ENCODE results near the gene PODN.

Gene PODN

GRCh38 chr1:53076165-53076564 lies 14.2 kb downstream of the PODN start:
- no peak overlapping the region for H2BK15ac ChIP-seq (ENCODE audit: low read depth, poor library complexity, severe bottlenecking)
- no peak overlapping the region for H3K4me3 ChIP-seq (ENCODE audit: insufficient read depth in 1 of 2, low read depth in 1 of 2, low read length in 2 of 2)
- H2BK12ac ChIP-seq (ENCODE audit: low read length in 2 of 2) = no peak overlapping the region
- 98% methylated on average over 9 of the region's 9 CpGs for WGBS
- H3K27me3 ChIP-seq (ENCODE audit: control insufficient read depth in 1 of 2, insufficient read depth in 1 of 2, low read length in 2 of 2) = no peaks in the 10 kb centered on the region
- no peak overlapping the region for H3K27ac ChIP-seq (ENCODE audit: low read length, poor library complexity, severe bottlenecking)
- H3K4ac ChIP-seq (ENCODE audit: low read depth in 1 of 2, low read length in 2 of 2) = no peak overlapping the region
- H3K9ac ChIP-seq (ENCODE audit: low read length) = no peak overlapping the region
- no peak overlapping the region for H2BK5ac ChIP-seq (ENCODE audit: low read depth, low read length, poor library complexity, severe bottlenecking)
- no peak overlapping the region for H4K91ac ChIP-seq (ENCODE audit: low read length)
- no peak overlapping the region for H2BK120ac ChIP-seq (ENCODE audit: low read depth, low read length)
- no peak overlapping the region for H3K18ac ChIP-seq (ENCODE audit: low read depth in 1 of 2, low read length in 2 of 2)
- H2AK5ac ChIP-seq (ENCODE audit: low read length, severe bottlenecking) = no peak overlapping the region
- H3K9me3 ChIP-seq (ENCODE audit: control insufficient read depth, low read length) = no peaks in the 10 kb centered on the region
- no peak overlapping the region for H4K8ac ChIP-seq (ENCODE audit: low read length)
- H3K4me1 ChIP-seq (ENCODE audit: control insufficient read depth, insufficient read depth, low read depth, low read length) = no peaks in the 10 kb centered on the region
- DNase-seq = no peak
- no peak overlapping the region for H3K4me2 ChIP-seq (ENCODE audit: low read length, poor library complexity, severe bottlenecking)
- no peak overlapping the region for H3K23ac ChIP-seq (ENCODE audit: low read length in 2 of 2)
- H3K14ac ChIP-seq (ENCODE audit: low read length in 2 of 2) = no peak overlapping the region
- peaks cover 0 to 71% of the 10 kb centered on the region in 2 experiments for H3K36me3 ChIP-seq (ENCODE audit: control insufficient read depth in 1 of 2, insufficient read depth in 2 of 2, low read depth in 1 of 2, low read length in 2 of 2)
- H3K79me1 ChIP-seq (replicated peaks; ENCODE audit: low read length, poor library complexity, severe bottlenecking) = no peaks in the 10 kb centered on the region
- no peak overlapping the region for H2AFZ ChIP-seq (ENCODE audit: low read depth, low read length)

GRCh38 chr1:53076721-53077598 lies 14.9 kb downstream of the PODN start:
- Histone ChIP-seq H2AK5ac (ENCODE audit: low read length, severe bottlenecking) (no peak overlapping the region), H2BK5ac (ENCODE audit: low read depth, low read length, poor library complexity, severe bottlenecking) (no peak overlapping the region), H3K36me3 (ENCODE audit: control insufficient read depth in 1 of 2, insufficient read depth in 2 of 2, low read depth in 1 of 2, low read length in 2 of 2) (peaks cover 0 to 73% of the 10 kb centered on the region in 2 experiments), H3K9me3 (ENCODE audit: control insufficient read depth, low read length) (no peaks in the 10 kb centered on the region), H3K27ac (ENCODE audit: low read length, poor library complexity, severe bottlenecking) (no peak overlapping the region), H3K23ac (ENCODE audit: low read length in 2 of 2) (no peak overlapping the region), H3K14ac (ENCODE audit: low read length in 2 of 2) (no peak overlapping the region), H2BK120ac (ENCODE audit: low read depth, low read length) (no peak overlapping the region), H3K27me3 (ENCODE audit: control insufficient read depth in 1 of 2, insufficient read depth in 1 of 2, low read length in 2 of 2) (no peaks in the 10 kb centered on the region), H3K4me3 (ENCODE audit: insufficient read depth in 1 of 2, low read depth in 1 of 2, low read length in 2 of 2) (no peak overlapping the region), H3K18ac (ENCODE audit: low read depth in 1 of 2, low read length in 2 of 2) (no peak overlapping the region), H3K4ac (ENCODE audit: low read depth in 1 of 2, low read length in 2 of 2) (no peak overlapping the region), H2BK12ac (ENCODE audit: low read length in 2 of 2) (no peak overlapping the region), H3K9ac (ENCODE audit: low read length) (no peak overlapping the region), H2BK15ac (ENCODE audit: low read depth, poor library complexity, severe bottlenecking) (no peak overlapping the region), H3K4me1 (ENCODE audit: control insufficient read depth, insufficient read depth, low read depth, low read length) (no peaks in the 10 kb centered on the region), H4K91ac (ENCODE audit: low read length) (no peak overlapping the region), H3K79me1 (replicated peaks; ENCODE audit: low read length, poor library complexity, severe bottlenecking) (no peaks in the 10 kb centered on the region), H2AFZ (ENCODE audit: low read depth, low read length) (no peak overlapping the region), H3K4me2 (ENCODE audit: low read length, poor library complexity, severe bottlenecking) (no peak overlapping the region), H4K8ac (ENCODE audit: low read length) (no peak overlapping the region)
- no peak for DNase-seq
- WGBS = 90% methylated on average over 19 of the region's 19 CpGs

- H3K36me3 ChIP-seq (ENCODE audit: control insufficient read depth in 1 of 2, insufficient read depth in 2 of 2, low read depth in 1 of 2, low read length in 2 of 2) = peaks cover 0 to 73% of the 10 kb centered on the region in 2 experiments
- no peak overlapping the region for H2BK15ac ChIP-seq (ENCODE audit: low read depth, poor library complexity, severe bottlenecking)
- no peak overlapping the region for H3K14ac ChIP-seq (ENCODE audit: low read length in 2 of 2)
- H3K4me2 ChIP-seq (ENCODE audit: low read length, poor library complexity, severe bottlenecking) = no peak overlapping the region
- WGBS = 94% methylated on average over 13 of the region's 13 CpGs
- no peak overlapping the region for H2BK12ac ChIP-seq (ENCODE audit: low read length in 2 of 2)
- H3K18ac ChIP-seq (ENCODE audit: low read depth in 1 of 2, low read length in 2 of 2) = no peak overlapping the region
- no peak overlapping the region for H3K4me3 ChIP-seq (ENCODE audit: insufficient read depth in 1 of 2, low read depth in 1 of 2, low read length in 2 of 2)
- no peak overlapping the region for H3K27ac ChIP-seq (ENCODE audit: low read length, poor library complexity, severe bottlenecking)
- H4K8ac ChIP-seq (ENCODE audit: low read length) = no peak overlapping the region
- no peak overlapping the region for H4K91ac ChIP-seq (ENCODE audit: low read length)
- H3K4me1 ChIP-seq (ENCODE audit: control insufficient read depth, insufficient read depth, low read depth, low read length) = no peaks in the 10 kb centered on the region
- H2AFZ ChIP-seq (ENCODE audit: low read depth, low read length) = no peak overlapping the region
- H3K9me3 ChIP-seq (ENCODE audit: control insufficient read depth, low read length) = no peaks in the 10 kb centered on the region
- H3K9ac ChIP-seq (ENCODE audit: low read length) = no peak overlapping the region
- H2BK5ac ChIP-seq (ENCODE audit: low read depth, low read length, poor library complexity, severe bottlenecking) = no peak overlapping the region
- no peak overlapping the region for H2AK5ac ChIP-seq (ENCODE audit: low read length, severe bottlenecking)
- H2BK120ac ChIP-seq (ENCODE audit: low read depth, low read length) = no peak overlapping the region
- H3K23ac ChIP-seq (ENCODE audit: low read length in 2 of 2) = no peak overlapping the region
- DNase-seq = no peak
- H3K27me3 ChIP-seq (ENCODE audit: control insufficient read depth in 1 of 2, insufficient read depth in 1 of 2, low read length in 2 of 2) = no peaks in the 10 kb centered on the region
- H3K4ac ChIP-seq (ENCODE audit: low read depth in 1 of 2, low read length in 2 of 2) = no peak overlapping the region
- H3K79me1 ChIP-seq (replicated peaks; ENCODE audit: low read length, poor library complexity, severe bottlenecking) = no peaks in the 10 kb centered on the region
These were observed 15.6 kb downstream of the PODN start for GRCh38 chr1:53077599-53077965.

GRCh38 chr1:53078333-53079101 lies 16.5 kb downstream of the PODN start:
- H2BK5ac ChIP-seq (ENCODE audit: low read depth, low read length, poor library complexity, severe bottlenecking) = no peak overlapping the region
- no peaks in the 10 kb centered on the region for H3K9me3 ChIP-seq (ENCODE audit: control insufficient read depth, low read length)
- H3K14ac ChIP-seq (ENCODE audit: low read length in 2 of 2) = no peak overlapping the region
- no peak overlapping the region for H3K18ac ChIP-seq (ENCODE audit: low read depth in 1 of 2, low read length in 2 of 2)
- no peak overlapping the region for H2BK120ac ChIP-seq (ENCODE audit: low read depth, low read length)
- 95% methylated on average over 46 of the region's 46 CpGs for WGBS
- H3K4me1 ChIP-seq (ENCODE audit: control insufficient read depth, insufficient read depth, low read depth, low read length) = peaks cover 2% of the 10 kb centered on the region
- no peak overlapping the region for H2BK12ac ChIP-seq (ENCODE audit: low read length in 2 of 2)
- no peak overlapping the region for H3K27ac ChIP-seq (ENCODE audit: low read length, poor library complexity, severe bottlenecking)
- no peak overlapping the region for H3K9ac ChIP-seq (ENCODE audit: low read length)
- H4K91ac ChIP-seq (ENCODE audit: low read length) = no peak overlapping the region
- H2BK15ac ChIP-seq (ENCODE audit: low read depth, poor library complexity, severe bottlenecking) = no peak overlapping the region
- H3K4me2 ChIP-seq (ENCODE audit: low read length, poor library complexity, severe bottlenecking) = no peak overlapping the region
- H3K23ac ChIP-seq (ENCODE audit: low read length in 2 of 2) = no peak overlapping the region
- H2AFZ ChIP-seq (ENCODE audit: low read depth, low read length) = no peak overlapping the region
- no peak overlapping the region for H3K4me3 ChIP-seq (ENCODE audit: insufficient read depth in 1 of 2, low read depth in 1 of 2, low read length in 2 of 2)
- H3K27me3 ChIP-seq (ENCODE audit: control insufficient read depth in 1 of 2, insufficient read depth in 1 of 2, low read length in 2 of 2) = no peaks in the 10 kb centered on the region
- no peak overlapping the region for H4K8ac ChIP-seq (ENCODE audit: low read length)
- DNase-seq = no peak
- peaks cover 0 to 76% of the 10 kb centered on the region in 2 experiments for H3K36me3 ChIP-seq (ENCODE audit: control insufficient read depth in 1 of 2, insufficient read depth in 2 of 2, low read depth in 1 of 2, low read length in 2 of 2)
- H2AK5ac ChIP-seq (ENCODE audit: low read length, severe bottlenecking) = no peak overlapping the region
- no peak overlapping the region for H3K4ac ChIP-seq (ENCODE audit: low read depth in 1 of 2, low read length in 2 of 2)
- no peaks in the 10 kb centered on the region for H3K79me1 ChIP-seq (replicated peaks; ENCODE audit: low read length, poor library complexity, severe bottlenecking)

Data from mesenchymal stem cell (in vitro differentiated cells and primary cell).